OCI-LY1 (cell line): ENCODE measurements around the gene STK32C.

ENCODE experiments used
- H2AFZ ChIP-seq: fragments of 200-600 bp; sonication (generic), shearing (Covaris generic); 2 replicates; pipeline ENCODE4 v1.6.0; 2014; ENCODE audit warnings: antibody characterized with exemption, mild to moderate bottlenecking, low read length
- H3F3A ChIP-seq: fragments of 200-600 bp; sonication (generic), shearing (Covaris generic); 2 replicates; pipeline ENCODE4 v1.6.0; 2014; ENCODE audit warnings: mild to moderate bottlenecking, antibody characterized with exemption, low read length, moderate library complexity; ENCODE audit not compliant: insufficient read depth
- H3K27ac ChIP-seq: fragments of 200-600 bp; sonication (generic); 2 replicates; pipeline ENCODE4 v1.5.1; 2014; ENCODE audit warnings: low read length, mixed run types, mild to moderate bottlenecking, low read depth; ENCODE audit not compliant: poor library complexity, severe bottlenecking
- H3K27me3 ChIP-seq: fragments of 200-600 bp; sonication (generic); 2 replicates; pipeline ENCODE4 v1.6.0; 2014; ENCODE audit warnings: antibody characterized with exemption, mild to moderate bottlenecking, low read length, moderate library complexity; ENCODE audit not compliant: insufficient read depth
- H3K36me3 ChIP-seq: fragments of 200-600 bp; sonication (generic); 2 replicates; pipeline ENCODE4 v1.6.1; 2014; ENCODE audit warnings: mild to moderate bottlenecking, antibody characterized with exemption, low read length, moderate library complexity, mixed read lengths; ENCODE audit not compliant: insufficient read depth
- H3K4me1 ChIP-seq: fragments of 200-600 bp; sonication (generic); 2 replicates; pipeline ENCODE4 v1.5.1; 2014; ENCODE audit warnings: mild to moderate bottlenecking, low read length, moderate library complexity; ENCODE audit not compliant: insufficient read depth, severe bottlenecking
- H3K4me2 ChIP-seq: fragments of 200-600 bp; sonication (generic), shearing (Covaris generic); 2 replicates; pipeline ENCODE4 v1.6.1; 2014; ENCODE audit warnings: low read length
- H3K4me3 ChIP-seq: fragments of 200-600 bp; sonication (generic); 2 replicates; pipeline ENCODE4 v1.5.1; 2014; ENCODE audit warnings: low read length, low read depth, mild to moderate bottlenecking, mixed read lengths; ENCODE audit not compliant: poor library complexity, severe bottlenecking
- H3K79me2 ChIP-seq: fragments of 200-600 bp; shearing (Covaris generic); 2 replicates; pipeline ENCODE4 v1.6.1; 2016; ENCODE audit warnings: mixed run types, low read length, mixed read lengths; ENCODE audit not compliant: insufficient read depth
- H3K9ac ChIP-seq: fragments of 200-600 bp; sonication (generic), shearing (Covaris generic); 2 replicates; pipeline ENCODE4 v1.6.1; 2014; ENCODE audit warnings: mild to moderate bottlenecking, low read length, mixed read lengths
- H3K9me2 ChIP-seq: fragments of 200-600 bp; sonication (generic), shearing (Covaris generic); 2 replicates; pipeline ENCODE4 v1.6.1; 2014; ENCODE audit warnings: low read depth, mild to moderate bottlenecking, low read length, mixed read lengths
- H3K9me3 ChIP-seq: fragments of 200-600 bp; shearing (Covaris generic); 2 replicates; pipeline ENCODE4 v1.6.1; 2014; ENCODE audit warnings: low read length, mixed read lengths
- H4K20me1 ChIP-seq: fragments of 200-600 bp; sonication (generic), shearing (Covaris generic); 2 replicates; pipeline ENCODE4 v1.6.0; 2016; ENCODE audit warnings: mild to moderate bottlenecking, low read length; ENCODE audit not compliant: insufficient read depth
- EZH2 ChIP-seq: fragments of 200-600 bp; sonication (generic), shearing (Covaris generic); IDR thresholded peaks from 2 replicates; pipeline ENCODE4 v1.8.0; 2017; ENCODE audit warnings: borderline replicate concordance, mixed run types, mild to moderate bottlenecking, antibody characterized with exemption, low read length, moderate library complexity, mixed read lengths
- TF ChIP-seq, protein P1 (sequence below): fragments of 200-600 bp; sonication (generic), shearing (Covaris generic); IDR thresholded peaks from 2 replicates; pipeline ENCODE4 v1.5.1; 2017; ENCODE audit warnings: mild to moderate bottlenecking, antibody characterized with exemption, low read length, moderate library complexity, mixed read lengths

STK32C gene

DNA sequence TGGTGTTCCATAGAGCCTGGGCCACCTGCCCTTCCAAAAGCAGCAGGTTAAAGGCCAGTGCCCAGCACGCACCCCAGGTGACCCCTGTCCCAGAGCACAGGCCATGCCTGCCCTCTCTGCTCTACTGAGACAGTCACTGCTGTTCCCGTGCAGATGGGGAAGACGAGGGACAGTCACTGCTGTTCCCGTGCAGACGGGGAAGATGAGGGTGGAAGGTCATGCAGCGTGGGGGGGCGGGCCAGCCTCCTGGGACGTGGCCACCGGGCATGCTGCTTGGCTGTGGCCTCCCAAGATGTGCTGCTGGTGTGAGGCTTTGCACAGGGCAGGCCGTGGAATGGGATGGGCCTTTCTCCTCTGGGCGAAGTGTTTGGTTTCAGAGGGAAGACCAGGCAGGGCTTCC, 42.6 kb upstream of the STK32C start:
- no peaks in the 10 kb centered on the region for H4K20me1 ChIP-seq
- no peak overlapping the region for H3K4me2 ChIP-seq
- TF ChIP-seq EZH2: no peak
- TF ChIP-seq, protein P1, sequence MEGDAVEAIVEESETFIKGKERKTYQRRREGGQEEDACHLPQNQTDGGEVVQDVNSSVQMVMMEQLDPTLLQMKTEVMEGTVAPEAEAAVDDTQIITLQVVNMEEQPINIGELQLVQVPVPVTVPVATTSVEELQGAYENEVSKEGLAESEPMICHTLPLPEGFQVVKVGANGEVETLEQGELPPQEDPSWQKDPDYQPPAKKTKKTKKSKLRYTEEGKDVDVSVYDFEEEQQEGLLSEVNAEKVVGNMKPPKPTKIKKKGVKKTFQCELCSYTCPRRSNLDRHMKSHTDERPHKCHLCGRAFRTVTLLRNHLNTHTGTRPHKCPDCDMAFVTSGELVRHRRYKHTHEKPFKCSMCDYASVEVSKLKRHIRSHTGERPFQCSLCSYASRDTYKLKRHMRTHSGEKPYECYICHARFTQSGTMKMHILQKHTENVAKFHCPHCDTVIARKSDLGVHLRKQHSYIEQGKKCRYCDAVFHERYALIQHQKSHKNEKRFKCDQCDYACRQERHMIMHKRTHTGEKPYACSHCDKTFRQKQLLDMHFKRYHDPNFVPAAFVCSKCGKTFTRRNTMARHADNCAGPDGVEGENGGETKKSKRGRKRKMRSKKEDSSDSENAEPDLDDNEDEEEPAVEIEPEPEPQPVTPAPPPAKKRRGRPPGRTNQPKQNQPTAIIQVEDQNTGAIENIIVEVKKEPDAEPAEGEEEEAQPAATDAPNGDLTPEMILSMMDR: no peak
- no peaks in the 10 kb centered on the region for H3K9me3 ChIP-seq
- H3K9me2 ChIP-seq: no peaks in the 10 kb centered on the region
- H3K27me3 ChIP-seq: no peaks in the 10 kb centered on the region
- H3K79me2 ChIP-seq: no peaks in the 10 kb centered on the region
- no peaks in the 10 kb centered on the region for H3F3A ChIP-seq
- no peak overlapping the region for H3K9ac ChIP-seq
- no peaks in the 10 kb centered on the region for H3K36me3 ChIP-seq
- no peak overlapping the region for H3K4me3 ChIP-seq
- H3K27ac ChIP-seq: no peak overlapping the region
- no peaks in the 10 kb centered on the region for H3K4me1 ChIP-seq
- H2AFZ ChIP-seq: no peak overlapping the region

DNA sequence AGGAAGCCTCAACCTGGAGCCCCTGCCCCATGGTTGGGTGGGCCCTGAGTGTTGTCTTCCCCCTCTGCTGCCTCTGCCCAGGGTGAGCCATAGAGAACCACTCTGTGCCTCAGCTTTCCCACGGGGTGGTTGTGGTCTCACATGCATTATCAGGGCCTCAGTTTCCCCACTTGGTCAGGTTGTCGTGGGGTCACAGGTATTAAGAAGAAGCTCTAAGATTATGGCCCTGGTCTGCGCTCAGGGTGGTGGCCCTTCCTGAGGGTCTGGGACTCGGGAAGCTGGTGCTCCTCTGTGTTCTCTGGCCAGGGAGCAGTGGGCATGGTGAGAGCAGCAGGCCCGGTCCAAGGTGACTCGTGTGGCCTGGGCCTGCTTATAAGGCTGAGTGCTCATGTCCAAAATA, 42.0 kb upstream of the STK32C start:
- H3K4me1 ChIP-seq: no peaks in the 10 kb centered on the region
- no peaks in the 10 kb centered on the region for H3F3A ChIP-seq
- 0 out of 2 replicates have a peak, but pooled peaks cover 3% of the 10 kb centered on the region for H3K36me3 ChIP-seq
- H4K20me1 ChIP-seq: no peaks in the 10 kb centered on the region
- H3K9me3 ChIP-seq: no peaks in the 10 kb centered on the region
- H2AFZ ChIP-seq: no peak overlapping the region
- no peaks in the 10 kb centered on the region for H3K9me2 ChIP-seq
- H3K4me3 ChIP-seq: no peak overlapping the region
- no peak overlapping the region for H3K27ac ChIP-seq
- no peak overlapping the region for H3K9ac ChIP-seq
- H3K4me2 ChIP-seq: no peak overlapping the region
- TF ChIP-seq, protein P1: no peak
- TF ChIP-seq EZH2: no peak
- no peaks in the 10 kb centered on the region for H3K79me2 ChIP-seq
- no peaks in the 10 kb centered on the region for H3K27me3 ChIP-seq

GRCh38 chr10:132347931-132348267, 40.1 kb upstream of the STK32C start:
- TF ChIP-seq EZH2: no peak
- TF ChIP-seq, protein P1: no peak

More at GRCh38 chr10:132347931-132348267, 40.1 kb upstream of the STK32C start:
- H3K79me2 ChIP-seq: no peaks in the 10 kb centered on the region
- no peaks in the 10 kb centered on the region for H3K4me1 ChIP-seq
- H3K36me3 ChIP-seq: 0 out of 2 replicates have a peak, but pooled peaks cover 3% of the 10 kb centered on the region
- no peak overlapping the region for H3K9ac ChIP-seq
- no peak overlapping the region for H2AFZ ChIP-seq
- H3K9me2 ChIP-seq: no peaks in the 10 kb centered on the region
- no peak overlapping the region for H3K4me3 ChIP-seq
- H3K27ac ChIP-seq: no peak overlapping the region
- H4K20me1 ChIP-seq: no peaks in the 10 kb centered on the region
- H3K9me3 ChIP-seq: no peaks in the 10 kb centered on the region
- H3K27me3 ChIP-seq: no peaks in the 10 kb centered on the region
- H3K4me2 ChIP-seq: no peak overlapping the region
- H3F3A ChIP-seq: no peaks in the 10 kb centered on the region
